SK-N-SH treated with all-trans-retinoic acid at 6 μM for 48 hours (cell line): Measurements from ENCODE around the gene CCDC63.

ENCODE experiments used
- ATAC-seq: fragments of 200-7000 bp; cut with Tn5 transposase; 3 replicates; pipeline ENCODE4 v1.9.1; 2020; ENCODE audit warnings: mild to moderate bottlenecking, moderate library complexity
- BACH2 ChIP-seq: fragments of 250-450 bp; sonication (Bioruptor Pico); IDR thresholded peaks from 2 replicates; pipeline ENCODE4 v1.9.0; 2021; ENCODE audit warnings: mild to moderate bottlenecking, borderline replicate concordance
- CREB5 ChIP-seq: fragments of 250-450 bp; sonication (Bioruptor Pico); IDR thresholded peaks from 2 replicates; pipeline ENCODE4 v1.5.1; 2020; ENCODE audit warnings: low read depth, mild to moderate bottlenecking, moderate library complexity
- CSRNP3 ChIP-seq: fragments of 250-450 bp; sonication (Bioruptor Pico); IDR thresholded peaks from 2 replicates; pipeline ENCODE4 v1.5.1; 2021; ENCODE audit warnings: mild to moderate bottlenecking, moderate library complexity
- ESRRG ChIP-seq: fragments of 250-450 bp; sonication (Bioruptor Pico); IDR thresholded peaks from 2 replicates; pipeline ENCODE4 v1.6.1; 2021; ENCODE audit warnings: mild to moderate bottlenecking
- ISL1 ChIP-seq: fragments of 250-450 bp; sonication (Bioruptor Pico); IDR thresholded peaks from 2 replicates; pipeline ENCODE4 v2.1.2; 2022; ENCODE audit warnings: mild to moderate bottlenecking, moderate library complexity
- OSR1 ChIP-seq: fragments of 250-450 bp; sonication (Bioruptor Pico); IDR thresholded peaks from 2 replicates; pipeline ENCODE4 v1.8.0; 2022; ENCODE audit warnings: moderate library complexity, mild to moderate bottlenecking, inconsistent platforms
- PATZ1 ChIP-seq: fragments of 250-450 bp; sonication (Bioruptor Pico); IDR thresholded peaks from 2 replicates; pipeline ENCODE4 v1.8.0; 2020; ENCODE audit warnings: mild to moderate bottlenecking, moderate library complexity, borderline replicate concordance
- POU6F1 ChIP-seq: fragments of 250-450 bp; sonication (Bioruptor Pico); IDR thresholded peaks from 2 replicates; pipeline ENCODE4 v1.8.0; 2021; ENCODE audit warnings: low read depth, mild to moderate bottlenecking, moderate library complexity, borderline replicate concordance
- PPARA ChIP-seq: fragments of 250-450 bp; sonication (Bioruptor Pico); IDR thresholded peaks from 2 replicates; pipeline ENCODE4 v1.5.0; 2020; ENCODE audit warnings: mild to moderate bottlenecking, borderline replicate concordance
- RARB ChIP-seq: fragments of 250-450 bp; sonication (Bioruptor Pico); IDR thresholded peaks from 2 replicates; pipeline ENCODE4 v1.8.0; 2021; ENCODE audit warnings: mild to moderate bottlenecking, moderate library complexity
- SNAI2 ChIP-seq: fragments of 250-450 bp; sonication (Bioruptor Pico); IDR thresholded peaks from 2 replicates; pipeline ENCODE4 v1.5.0; 2020; ENCODE audit warnings: mild to moderate bottlenecking, moderate library complexity
- TCF4 ChIP-seq: fragments of 250-450 bp; sonication (Bioruptor Pico); IDR thresholded peaks from 2 replicates; pipeline ENCODE4 v1.8.0; 2021; ENCODE audit warnings: mild to moderate bottlenecking, moderate library complexity, borderline replicate concordance
- TOX ChIP-seq: fragments of 250-450 bp; sonication (Bioruptor Pico); IDR thresholded peaks from 2 replicates; pipeline ENCODE4 v1.8.0; 2021; ENCODE audit warnings: mild to moderate bottlenecking, moderate library complexity, borderline replicate concordance
- TSHZ2 ChIP-seq: fragments of 250-450 bp; sonication (Bioruptor Pico); IDR thresholded peaks from 2 replicates; pipeline ENCODE4 v1.5.0; 2020; ENCODE audit warnings: mild to moderate bottlenecking, moderate library complexity
- ZFP3 ChIP-seq: fragments of 250-450 bp; sonication (Bioruptor Pico); IDR thresholded peaks from 2 replicates; pipeline ENCODE4 v1.5.0; 2020; ENCODE audit warnings: mild to moderate bottlenecking, moderate library complexity
- ZFP30 ChIP-seq: fragments of 450-650 bp; formaldehyde crosslinking; IDR thresholded peaks from 2 replicates; pipeline ENCODE4 v1.5.0; 2022; ENCODE audit warnings: mild to moderate bottlenecking, moderate library complexity
- ZNF565 ChIP-seq: fragments of 450-650 bp; formaldehyde crosslinking; conservative IDR thresholded peaks from 2 replicates; pipeline ENCODE4 v1.5.0; 2020; ENCODE audit warnings: low read depth, mild to moderate bottlenecking, moderate library complexity
- ZNF70 ChIP-seq: fragments of 450-650 bp; formaldehyde crosslinking; IDR thresholded peaks from 2 replicates; pipeline ENCODE4 v1.5.0; 2020; ENCODE audit warnings: mild to moderate bottlenecking, moderate library complexity
- ZNF8 ChIP-seq: fragments of 450-650 bp; formaldehyde crosslinking; IDR thresholded peaks from 2 replicates; pipeline ENCODE4 v1.5.0; 2020; ENCODE audit warnings: mild to moderate bottlenecking, moderate library complexity

Gene CCDC63

GRCh38 chr12:110816779-110817178 is 30.0 kb upstream of the CCDC63 start:
- no peak for ATAC-seq
- TF ChIP-seq TOX (CRISPR knock-in tag) (no peak), ISL1 (CRISPR knock-in tag) (no peak), ESRRG (CRISPR knock-in tag) (no peak), POU6F1 (CRISPR knock-in tag) (no peak), PATZ1 (no peak), ZNF8 (CRISPR knock-in tag) (no peak), OSR1 (CRISPR knock-in tag) (no peak), TCF4 (CRISPR knock-in tag) (no peak)
- TF ChIP-seq, all 23 proteins: peak for 0

- ATAC-seq: no peak
- TF ChIP-seq CREB5 (CRISPR knock-in tag): no peak
- no peak for TF ChIP-seq ZFP30 (CRISPR knock-in tag)
- TF ChIP-seq PPARA (CRISPR knock-in tag): no peak
- TF ChIP-seq ZNF8 (CRISPR knock-in tag): no peak
- no peak for TF ChIP-seq TOX (CRISPR knock-in tag)
- no peak for TF ChIP-seq ZNF565 (CRISPR knock-in tag)
- no peak for TF ChIP-seq ZFP3 (CRISPR knock-in tag)
- no peak for TF ChIP-seq BACH2 (CRISPR knock-in tag)
- no peak for TF ChIP-seq TCF4 (CRISPR knock-in tag)
- TF ChIP-seq SNAI2 (CRISPR knock-in tag): no peak
- no peak for TF ChIP-seq RARB (CRISPR knock-in tag)
- no peak for TF ChIP-seq ZNF70 (CRISPR knock-in tag)
- TF ChIP-seq TSHZ2 (CRISPR knock-in tag): no peak
- no peak for TF ChIP-seq ISL1 (CRISPR knock-in tag)
Measured at GRCh38 chr12:110818511-110818910, 28.3 kb upstream of the CCDC63 start.

- no peak for ATAC-seq
- TF ChIP-seq TOX (CRISPR knock-in tag): no peak
- TF ChIP-seq CSRNP3: no peak
- no peak for TF ChIP-seq POU6F1 (CRISPR knock-in tag)
- no peak for TF ChIP-seq ZFP3 (CRISPR knock-in tag)
- no peak for TF ChIP-seq BACH2 (CRISPR knock-in tag)
- no peak for TF ChIP-seq RARB (CRISPR knock-in tag)
- TF ChIP-seq SNAI2 (CRISPR knock-in tag): no peak
- no peak for TF ChIP-seq ISL1 (CRISPR knock-in tag)
- no peak for TF ChIP-seq ZNF565 (CRISPR knock-in tag)
- no peak for TF ChIP-seq CREB5 (CRISPR knock-in tag)
- no peak for TF ChIP-seq TSHZ2 (CRISPR knock-in tag)
- TF ChIP-seq ZNF8 (CRISPR knock-in tag): no peak
- no peak for TF ChIP-seq PPARA (CRISPR knock-in tag)
- no peak for TF ChIP-seq OSR1 (CRISPR knock-in tag)
Measured at GRCh38 chr12:110819150-110819549, 27.6 kb upstream of the CCDC63 start.
